ENCODE measurements around the gene ARPC4. TPM values are rescaled to one million over a fixed set of nuclear protein-coding genes. Genes with fewer than 3 reads are reported as not detected.
A peak's percentile ranks its signal among the peaks of the same experiment; 100 is the strongest.

Gene ARPC4
- total RNA-seq, 2 donors from 2014 or later = 33.6 to 57.1 TPM

DNA sequence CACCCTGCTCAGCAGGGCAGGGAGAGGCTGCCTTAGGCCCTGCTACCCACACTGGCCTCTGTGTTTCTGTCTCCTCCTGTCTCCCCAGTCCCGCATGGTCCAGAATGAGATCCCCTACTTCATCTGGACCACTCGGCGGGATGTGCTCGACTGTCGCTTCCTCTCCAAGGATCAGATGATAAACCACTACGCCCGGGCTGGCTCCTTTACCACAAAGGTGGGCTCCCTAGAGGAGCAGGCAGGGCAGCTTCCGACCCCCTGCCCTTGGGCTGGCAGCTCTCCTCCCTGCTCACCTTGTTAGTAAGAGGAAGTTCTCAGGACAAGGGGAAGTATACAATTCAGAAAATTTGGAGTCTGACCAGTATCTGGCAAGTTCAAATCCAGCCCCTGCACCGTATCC is 23.1 kb downstream of the ARPC4 start:
- Histone ChIP-seq H3K27ac (no peak overlapping the region), H3K36me3 (replicated peaks in 1 of 2; ENCODE audit: insufficient read depth in 1 of 2, low read depth in 2 of 2) (no peaks in the 10 kb centered on the region), H3K4me3 (no peak overlapping the region), H3K4me1 (peaks cover under 1% of the 10 kb centered on the region), H3K27me3 (no peaks in the 10 kb centered on the region), H3K9me3 (no peaks in the 10 kb centered on the region)
- 86 to 88% methylated on average over 9 of the region's 9 CpGs for WGBS, 2 donors
- no peak for TF ChIP-seq POLR2A (IDR thresholded peaks at IDR 0.05)
- no peak for TF ChIP-seq CTCF (IDR thresholded peaks at IDR 0.05)
- intact Hi-C loops (cut with DNase I) = no loop called here
- DNase-seq (no peak), ATAC-seq (no peak)

- TF ChIP-seq CTCF (IDR thresholded peaks at IDR 0.05) = no peak
- no peak for TF ChIP-seq POLR2A (IDR thresholded peaks at IDR 0.05)
- no peak for ATAC-seq
- Histone ChIP-seq H3K27me3 (no peaks in the 10 kb centered on the region), H3K4me1 (no peaks in the 10 kb centered on the region), H3K9me3 (no peaks in the 10 kb centered on the region), H3K4me3 (no peak overlapping the region), H3K27ac (no peak overlapping the region), H3K36me3 (replicated peaks in 1 of 2; ENCODE audit: insufficient read depth in 1 of 2, low read depth in 2 of 2) (no peaks in the 10 kb centered on the region)
- 74 to 80% methylated on average over 1 to 6 of the region's 6 CpGs for WGBS, 2 donors
- DNase-seq = no peak
- intact Hi-C loops (cut with DNase I) = no loop called here
Observed at GRCh38 chr3:9817436-9817835, 24.6 kb downstream of the ARPC4 start.

GRCh38 chr3:9818666-9819335 is 25.9 kb downstream of the ARPC4 start:
- Histone ChIP-seq H3K4me3 (no peak overlapping the region), H3K27ac (no peak overlapping the region), H3K9me3 (no peaks in the 10 kb centered on the region), H3K36me3 (replicated peaks in 1 of 2; ENCODE audit: insufficient read depth in 1 of 2, low read depth in 2 of 2) (no peaks in the 10 kb centered on the region), H3K4me1 (no peaks in the 10 kb centered on the region), H3K27me3 (no peaks in the 10 kb centered on the region)
- 87 to 92% methylated on average over 6 of the region's 7 CpGs for WGBS, 2 donors
- TF ChIP-seq POLR2A (IDR thresholded peaks at IDR 0.05) (no peak), CTCF (IDR thresholded peaks at IDR 0.05) (no peak)
- DNase-seq = no peak
- no peak for ATAC-seq
- intact Hi-C loops (cut with DNase I) = no loop called here

- intact Hi-C loops (cut with DNase I) = no loop called here
- H3K27ac ChIP-seq = no peak overlapping the region
- no peak for ATAC-seq
- no peaks in the 10 kb centered on the region for H3K9me3 ChIP-seq
- TF ChIP-seq POLR2A (IDR thresholded peaks at IDR 0.05) (no peak), CTCF (IDR thresholded peaks at IDR 0.05) (no peak)
- H3K27me3 ChIP-seq = no peaks in the 10 kb centered on the region
- no peaks in the 10 kb centered on the region for H3K36me3 ChIP-seq (replicated peaks in 1 of 2; ENCODE audit: insufficient read depth in 1 of 2, low read depth in 2 of 2)
- no peak for DNase-seq
- H3K4me1 ChIP-seq = no peaks in the 10 kb centered on the region
- WGBS, 2 donors = 81 to 85% methylated on average over 8 to 12 of the region's 12 CpGs
- H3K4me3 ChIP-seq = no peak overlapping the region
Observed at GRCh38 chr3:9820543-9820942, 27.7 kb downstream of the ARPC4 start.

DNA sequence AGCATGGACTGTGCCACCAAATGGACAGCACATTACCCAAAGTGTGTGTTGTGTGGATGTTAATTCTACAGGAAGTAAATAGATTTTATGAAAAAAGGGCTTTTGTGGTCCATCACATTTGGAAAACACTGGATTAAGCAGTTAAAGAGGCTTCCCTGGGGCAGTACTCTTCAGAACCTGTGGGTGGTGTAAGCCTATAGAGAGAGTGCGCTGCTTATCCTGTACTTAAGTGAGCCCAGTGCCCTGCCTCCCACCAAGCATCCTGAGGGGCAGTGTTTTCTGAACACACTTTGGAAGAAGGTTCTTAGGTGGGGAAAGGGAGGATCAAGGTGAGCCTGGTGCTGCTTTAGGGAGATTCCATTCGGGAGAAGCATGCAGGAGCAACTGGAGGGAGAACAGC is 28.1 kb downstream of the ARPC4 start:
- Histone ChIP-seq H3K27ac (no peak overlapping the region), H3K4me1 (no peaks in the 10 kb centered on the region), H3K27me3 (no peaks in the 10 kb centered on the region), H3K36me3 (replicated peaks in 1 of 2; ENCODE audit: insufficient read depth in 1 of 2, low read depth in 2 of 2) (no peaks in the 10 kb centered on the region), H3K4me3 (no peak overlapping the region), H3K9me3 (no peaks in the 10 kb centered on the region)
- no peak for TF ChIP-seq POLR2A (IDR thresholded peaks at IDR 0.05)
- peak in 1 of 7 experiments; percentile 15 for TF ChIP-seq CTCF (IDR thresholded peaks at IDR 0.05)
- no peak for ATAC-seq
- intact Hi-C loops (cut with DNase I) = no loop called here
- 58 to 63% methylated on average over 2 of the region's 2 CpGs for WGBS, 2 donors
- DNase-seq = no peak
